HepG2 (cell line): ENCODE data around the gene EXO1. TPM values are rescaled to one million over a fixed set of nuclear protein-coding genes. Genes with fewer than 3 reads are reported as not detected.

Experiments used
- ATAC-seq: fragments of 200-7000 bp; cut with Tn5 transposase; 3 replicates; pipeline ENCODE4 v1.9.1; 2020; ENCODE audit warnings: mild to moderate bottlenecking, moderate library complexity
- BruUV-seq: library from RNA; stranded (reverse); fragments of 400-500 nt; replicated peaks from 2 replicates; lab custom pipeline; 2021; lab: Mats Ljungman, UMichigan
- CTCF ChIA-PET: fragments of 300-600 bp; formaldehyde crosslinking; extraction: SDS; loops from one replicate; lab custom pipeline; 2021; ENCODE audit warnings: low total read pairs, inconsistent platforms, low intra/inter-chr PET ratio; lab: Yijun Ruan, JAX
- POLR2A ChIA-PET: fragments of 350-600 bp; sonication (Branson Sonifier 250); formaldehyde crosslinking; loops from one replicate; lab custom pipeline; 2020; ENCODE audit warnings: antibody characterized with exemption, inconsistent platforms; lab: Yijun Ruan, JAX
- DNase-seq: peaks from one replicate; pipeline ENCODE4 v3.0.0-alpha.2; 2015; ENCODE audit warnings: low spot score
- FAIRE-seq: peaks from 3 replicates; lab custom pipeline; 2011; peaks lifted over from hg19 to GRCh38; lab: Jason Lieb, UNC
- H2AFZ ChIP-seq: one replicate; pipeline ENCODE4 v1.6.1; 2011; ENCODE audit warnings: low read length, inconsistent platforms
- H3K27ac ChIP-seq: fragments of 300-600 bp; 3 replicates; pipeline ENCODE4 v1.8.0; 2011; ENCODE audit warnings: mixed run types, mild to moderate bottlenecking, mixed read lengths, low read length, inconsistent platforms; ENCODE audit not compliant: insufficient read depth; ENCODE audit errors: extremely low read length
- H3K27me3 ChIP-seq, 2 experiments: fragments of 200-600 bp in 1 of 2; 2 replicates in 1 of 2; 3 replicates in 1 of 2; pipeline versions ENCODE4 v1.6.0 to v1.8.0; 2011; ENCODE audit warnings: low read length in 2 of 2, mild to moderate bottlenecking in 2 of 2, moderate library complexity in 2 of 2, inconsistent platforms in 1 of 2; ENCODE audit not compliant: insufficient read depth in 2 of 2, control insufficient read depth in 1 of 2
- H3K36me3 ChIP-seq, 2 experiments: fragments of 200-600 bp in 1 of 2; replicated peaks in 1 of 2; 2 replicates in 1 of 2; 3 replicates in 1 of 2; pipeline versions ENCODE4 v1.5.1 to v1.8.0; 2011; ENCODE audit warnings: low read length in 2 of 2, inconsistent platforms in 1 of 2; ENCODE audit not compliant: insufficient read depth in 2 of 2, control insufficient read depth in 1 of 2
- H3K4me1 ChIP-seq: 2 replicates; pipeline ENCODE4 v1.5.1; 2012; ENCODE audit warnings: low read length, inconsistent platforms; ENCODE audit not compliant: insufficient read depth
- H3K4me2 ChIP-seq: 2 replicates; pipeline ENCODE4 v1.6.0; 2011; ENCODE audit warnings: low read depth, low read length, inconsistent platforms
- H3K4me3 ChIP-seq, 3 experiments: fragments of 200-600 bp in 1 of 3; sonication (generic), shearing (Covaris generic) in 1 of 3; replicated peaks in 1 of 3; 2 replicates each; pipeline ENCODE4 v1.5.1; 2011 to 2016; ENCODE audit warnings: low read length in 3 of 3, inconsistent platforms in 2 of 3, low read depth in 2 of 3, mild to moderate bottlenecking in 2 of 3, control low read depth in 1 of 3, mixed read lengths in 1 of 3; ENCODE audit not compliant: insufficient read depth in 1 of 3
- H3K79me2 ChIP-seq: one replicate; pipeline ENCODE4 v1.6.1; 2011; ENCODE audit warnings: low read length, inconsistent platforms; ENCODE audit not compliant: insufficient read depth
- H3K9ac ChIP-seq: 2 replicates; pipeline ENCODE4 v1.6.0; 2011; ENCODE audit warnings: mild to moderate bottlenecking, low read depth, low read length, inconsistent platforms; ENCODE audit not compliant: insufficient read depth
- H3K9me3 ChIP-seq: 2 replicates; pipeline ENCODE4 v1.5.1; 2012; ENCODE audit warnings: mild to moderate bottlenecking, low read length
- H4K20me1 ChIP-seq: 2 replicates; pipeline ENCODE4 v1.6.0; 2011; ENCODE audit warnings: inconsistent platforms, mild to moderate bottlenecking, low read length, moderate library complexity; ENCODE audit not compliant: insufficient read depth
- HCFC1 ChIP-seq: fragments of 150-350 bp; IDR thresholded peaks from 2 replicates; pipeline ENCODE4 v1.6.1; 2014; ENCODE audit warnings: low read depth, low read length
- IRF2 ChIP-seq: IDR thresholded peaks from 2 replicates; pipeline ENCODE4 v1.6.1; 2018; ENCODE audit warnings: missing genetic modification reagents, missing compliant biosample characterization
- MAFF ChIP-seq: IDR thresholded peaks from 2 replicates; pipeline ENCODE4 v1.6.1; 2011; ENCODE audit warnings: low read depth, low read length, improper control_type of control experiment
- MAFK ChIP-seq, 2 experiments: IDR thresholded peaks in 1 of 2; conservative IDR thresholded peaks in 1 of 2; 2 replicates each; pipeline ENCODE4 v1.6.1; 2011; ENCODE audit warnings: improper control_type of control experiment in 2 of 2, low read length in 2 of 2
- SP5 ChIP-seq: IDR thresholded peaks from 2 replicates; pipeline ENCODE4 v1.6.1; 2016; ENCODE audit warnings: low read depth, borderline replicate concordance
- ZFP62 ChIP-seq: sonication (generic); formaldehyde crosslinking; IDR thresholded peaks from 2 replicates; pipeline ENCODE4 v1.4.0; 2020; ENCODE audit warnings: missing genetic modification reagents
- ZNF564 ChIP-seq: sonication (generic); formaldehyde crosslinking; IDR thresholded peaks from 2 replicates; pipeline ENCODE4 v1.8.1; 2023; ENCODE audit warnings: mild to moderate bottlenecking, missing genetic modification reagents
- WGBS: methylation state at CpG from one replicate; pipeline ENCODE4 v1.1.6; 2017; ENCODE audit warnings: low lambda C conversion rate; 5-methylcytosine and 5-hydroxymethylcytosine counted together
- in situ Hi-C: cut with HindIII; loops from 2 replicates; pipeline ENCODE4 v1.10.0; 2017; ENCODE audit warnings: low pct_unique_long_range_greater_than_20kb; ENCODE audit not compliant: extremely low pct_ligation_motif_present
- intact Hi-C: fragments of 100-400 bp; cut with micrococcal nuclease; formaldehyde crosslinking; loops from one replicate; pipeline ENCODE4 v1.10.0; 2022; ENCODE audit not compliant: unreplicated experiment
- polyA plus RNA-seq, 8 experiments: library from polyadenylated mRNA; depleted of rRNA in 3 of 8; stranded (reverse) in 7 of 8; unstranded in 1 of 8; fragments of >200 nt; fragmentation: Illumina TruSeq in 4 of 8; extraction: Trizol in 4 of 8; gene quantifications; 2 replicates each; pipeline versions ENCODE4 v1.2.1 to v1.2.3, GENCODE V29; 2011 to 2016; ENCODE audit warnings: low read depth in 4 of 8, missing spikeins in 1 of 8, mixed read lengths in 1 of 8; ENCODE audit not compliant: insufficient read depth in 1 of 8
- total RNA-seq, 5 experiments: library from RNA; depleted of rRNA; stranded (reverse); fragments of >200 nt; fragmentation: Illumina TruSeq; extraction: Trizol; gene quantifications; 2 replicates each; pipeline ENCODE4 v1.2.3, GENCODE V29; 2016; ENCODE audit warnings: low read depth in 1 of 5

The EXO1 gene
- total and polyA plus RNA-seq, 2 of the 13 experiments (the other 11 are each of a cell fraction or from before 2014, with no cell fraction given), result 3.2 to 26.1 TPM

DNA sequence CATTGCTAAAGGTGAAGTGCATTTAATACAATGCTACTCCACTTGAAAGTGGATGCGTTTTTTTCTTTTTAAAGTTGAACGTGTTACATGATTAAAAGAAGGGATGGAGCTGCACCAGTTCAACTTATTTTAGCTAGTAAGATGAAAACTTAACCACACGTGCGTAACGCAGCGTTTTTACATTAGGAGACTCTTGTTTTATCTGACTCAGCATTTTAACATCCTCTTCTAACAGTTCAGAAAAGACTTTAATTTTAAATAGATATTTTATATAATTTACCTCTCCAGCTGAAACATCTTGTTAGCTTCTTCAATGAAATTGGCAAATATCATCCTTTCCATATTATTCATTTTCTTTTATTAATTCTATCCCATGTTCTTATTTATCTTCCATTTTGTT lies 33.4 kb downstream of the EXO1 start:
- Histone ChIP-seq H3K27ac (no peak overlapping the region), H3K9me3 (no peaks in the 10 kb centered on the region), H3K79me2 (no peaks in the 10 kb centered on the region), H3K9ac (no peak overlapping the region), H4K20me1 (no peaks in the 10 kb centered on the region), H3K36me3 (peaks cover 0 to 18% of the 10 kb centered on the region in 2 experiments; a peak in 1 of 5 replicates), H3K27me3 (no peaks in the 10 kb centered on the region), H3K4me3 (no peak overlapping the region), H2AFZ (no peak overlapping the region), H3K4me2 (no peak overlapping the region), H3K4me1 (no peaks in the 10 kb centered on the region)
- ChIA-PET CTCF (no interaction called here), POLR2A (no interaction called here)
- no TSS peak for BruUV-seq
- TF ChIP-seq HCFC1 (no peak), MAFF (peak; percentile 93), MAFK (conservative IDR thresholded peaks at IDR 0.05 in 1 of 2, IDR thresholded peaks at IDR 0.05 in 1 of 2; ENCODE audit: low read length in 2 of 2) (peak; percentile 88 to 96), ZFP62 (CRISPR knock-in tag) (no peak)
- ATAC-seq (no peak), DNase-seq (no peak), FAIRE-seq (no peak)
- 96% methylated on average over 6 of the region's 6 CpGs for WGBS
- in situ Hi-C loops, result no loop called here
- intact Hi-C loops, result no loop called here

DNA sequence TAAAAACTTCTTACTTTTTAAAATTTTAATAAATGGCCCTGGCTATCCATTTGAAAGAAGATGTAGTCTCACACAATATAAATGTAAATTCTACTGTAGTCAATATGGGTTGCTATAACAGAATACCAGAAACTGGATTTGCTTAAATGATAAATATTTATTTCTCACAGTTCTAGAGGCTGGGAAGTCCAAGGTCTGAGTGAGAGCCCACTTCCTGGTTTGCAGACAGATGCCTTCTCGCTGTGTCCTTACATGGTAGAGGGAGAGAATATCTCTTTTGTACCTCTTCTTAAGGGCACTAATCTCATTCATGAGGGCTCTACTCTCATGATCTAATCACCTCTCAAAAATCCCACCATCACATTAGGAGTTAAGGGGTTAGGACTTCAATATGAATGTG lies 35.2 kb downstream of the EXO1 start:
- TF ChIP-seq SP5 (CRISPR knock-in tag), result no peak
- peak; percentile 96 for TF ChIP-seq ZNF564 (CRISPR knock-in tag)
- TF ChIP-seq IRF2 (CRISPR knock-in tag), result no peak
- 93% methylated on average over 1 of the region's 1 CpG for WGBS
- Histone ChIP-seq H3K4me3 (no peak overlapping the region), H3K4me1 (no peaks in the 10 kb centered on the region), H3K9ac (no peak overlapping the region), H3K9me3 (no peaks in the 10 kb centered on the region), H3K4me2 (no peak overlapping the region), H3K79me2 (no peaks in the 10 kb centered on the region), H3K36me3 (peaks cover 0 to 25% of the 10 kb centered on the region in 2 experiments; a peak in 2 of 5 replicates), H2AFZ (no peak overlapping the region), H3K27me3 (no peaks in the 10 kb centered on the region), H4K20me1 (no peaks in the 10 kb centered on the region), H3K27ac (no peak overlapping the region)
- ATAC-seq, result no peak
- no peak for FAIRE-seq
- BruUV-seq, result no TSS peak
- DNase-seq, result no peak
- intact Hi-C loops, result no loop called here
- POLR2A ChIA-PET, result no interaction called here
- in situ Hi-C loops, result no loop called here
- CTCF ChIA-PET, result no interaction called here
